Measurements from ENCODE around the gene NCBP3.

The NCBP3 gene

GRCh38 chr17:3852561-3852960 is 6.5 kb upstream of the NCBP3 start:
- H3K27ac ChIP-seq, result no peak overlapping the region
- H3K27me3 ChIP-seq (ENCODE audit: control insufficient read depth, insufficient read depth, low read length), result no peaks in the 10 kb centered on the region
- no peak overlapping the region for H3K9ac ChIP-seq
- H3K36me3 ChIP-seq (ENCODE audit: control insufficient read depth, insufficient read depth, low read length), result no peaks in the 10 kb centered on the region
- H3K9me3 ChIP-seq (ENCODE audit: control insufficient read depth, low read length), result no peaks in the 10 kb centered on the region
- no peaks in the 10 kb centered on the region for H3K4me1 ChIP-seq
- H3K4me2 ChIP-seq (ENCODE audit: low read length), result no peak overlapping the region
- no peak for TF ChIP-seq CTCF (IDR thresholded peaks at IDR 0.05)
- no peak overlapping the region for H2AFZ ChIP-seq
- no peak overlapping the region for H3K4me3 ChIP-seq (ENCODE audit: low read depth, low read length)
- no peaks in the 10 kb centered on the region for H3K79me2 ChIP-seq

- Histone ChIP-seq H3K4me1 (no peaks in the 10 kb centered on the region), H3K27ac (no peak overlapping the region), H3K36me3 (ENCODE audit: control insufficient read depth, insufficient read depth, low read length) (no peaks in the 10 kb centered on the region), H3K4me3 (ENCODE audit: low read depth, low read length) (no peak overlapping the region), H3K79me2 (no peaks in the 10 kb centered on the region), H3K4me2 (ENCODE audit: low read length) (no peak overlapping the region), H3K27me3 (ENCODE audit: control insufficient read depth, insufficient read depth, low read length) (no peaks in the 10 kb centered on the region), H2AFZ (no peak overlapping the region), H3K9me3 (ENCODE audit: control insufficient read depth, low read length) (no peaks in the 10 kb centered on the region), H3K9ac (no peak overlapping the region)
- no peak for TF ChIP-seq CTCF (IDR thresholded peaks at IDR 0.05)
Measured at GRCh38 chr17:3851461-3852100, 5.5 kb upstream of the NCBP3 start.

DNA sequence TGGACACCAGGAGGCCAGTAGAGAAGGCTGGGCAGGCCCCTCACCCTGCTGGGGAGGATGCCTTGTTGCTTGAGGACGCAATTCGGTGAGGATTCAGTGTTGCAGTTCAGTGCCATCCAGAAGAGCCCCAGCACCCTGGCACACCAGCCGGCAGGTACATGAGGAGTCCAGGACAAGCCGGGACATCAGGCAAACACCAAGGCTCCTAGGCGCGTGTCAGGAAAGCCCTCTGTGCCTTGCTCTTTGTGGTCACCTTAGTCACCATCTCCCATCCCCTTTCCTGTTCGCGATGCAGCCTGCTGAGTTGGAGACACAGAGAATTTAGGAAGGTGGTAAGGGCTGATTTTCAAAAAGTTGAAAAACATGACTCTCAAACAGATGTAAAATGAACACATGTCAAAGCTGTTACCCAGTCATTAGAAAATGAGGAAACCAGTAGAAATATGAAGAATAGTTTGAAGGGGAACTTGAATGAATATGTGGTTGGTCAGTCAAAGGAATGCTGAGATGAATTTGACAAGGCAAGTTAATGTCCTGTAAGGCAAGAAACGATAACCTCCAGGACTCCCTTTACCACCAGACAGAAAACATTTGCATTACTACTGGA is 2.3 kb upstream of the NCBP3 start:
- H3K27me3 ChIP-seq (ENCODE audit: control insufficient read depth, insufficient read depth, low read length), result no peaks in the 10 kb centered on the region
- H3K79me2 ChIP-seq, result peaks cover 9% of the 10 kb centered on the region
- H3K9ac ChIP-seq, result no peak overlapping the region
- no peak overlapping the region for H2AFZ ChIP-seq
- no peak for TF ChIP-seq CTCF (IDR thresholded peaks at IDR 0.05)
- H3K4me3 ChIP-seq (ENCODE audit: low read depth, low read length), result no peak overlapping the region
- no peak overlapping the region for H3K4me2 ChIP-seq (ENCODE audit: low read length)
- no peaks in the 10 kb centered on the region for H3K36me3 ChIP-seq (ENCODE audit: control insufficient read depth, insufficient read depth, low read length)
- no peaks in the 10 kb centered on the region for H3K4me1 ChIP-seq
- H3K9me3 ChIP-seq (ENCODE audit: control insufficient read depth, low read length), result no peaks in the 10 kb centered on the region
- no peak overlapping the region for H3K27ac ChIP-seq

- TF ChIP-seq CTCF (IDR thresholded peaks at IDR 0.05), result no peak
- H3K4me2 ChIP-seq (ENCODE audit: low read length), result no peak overlapping the region
- peaks cover 10% of the 10 kb centered on the region for H3K79me2 ChIP-seq
- H3K4me3 ChIP-seq (ENCODE audit: low read depth, low read length), result no peak overlapping the region
- no peak overlapping the region for H3K27ac ChIP-seq
- H2AFZ ChIP-seq, result no peak overlapping the region
- no peaks in the 10 kb centered on the region for H3K27me3 ChIP-seq (ENCODE audit: control insufficient read depth, insufficient read depth, low read length)
- H3K9me3 ChIP-seq (ENCODE audit: control insufficient read depth, low read length), result no peaks in the 10 kb centered on the region
- H3K9ac ChIP-seq, result no peak overlapping the region
- H3K36me3 ChIP-seq (ENCODE audit: control insufficient read depth, insufficient read depth, low read length), result no peaks in the 10 kb centered on the region
- no peaks in the 10 kb centered on the region for H3K4me1 ChIP-seq
Measured at GRCh38 chr17:3847165-3847670, 1.2 kb upstream of the NCBP3 start.
